HG02973 (cell line): Measurements from ENCODE around the gene NINL.

Experiments used
- ATAC-seq: cut with Tn5 transposase; IDR thresholded peaks from one replicate; pipeline ENCODE4 v1.9.1; 2021; ENCODE audit warnings: moderate library complexity; ENCODE audit not compliant: unreplicated experiment

The NINL gene

GRCh38 chr20:25444556-25444955 is 140.8 kb downstream of the NINL start:
- no peak for ATAC-seq

GRCh38 chr20:25439328-25439727 is 146.0 kb downstream of the NINL start:
- no peak for ATAC-seq

GRCh38 chr20:25437153-25437581 is 148.2 kb downstream of the NINL start:
- no peak for ATAC-seq

GRCh38 chr20:25424536-25424935 is 160.8 kb downstream of the NINL start:
- no peak for ATAC-seq

GRCh38 chr20:25422032-25422431 is 163.3 kb downstream of the NINL start:
- ATAC-seq: no peak

- no peak for ATAC-seq
These were observed 164.2 kb downstream of the NINL start for GRCh38 chr20:25421102-25421501.

- no peak for ATAC-seq
These were observed 166.6 kb downstream of the NINL start for GRCh38 chr20:25418776-25419175.

- no peak for ATAC-seq
These were observed 176.4 kb downstream of the NINL start for GRCh38 chr20:25408890-25409289.

GRCh38 chr20:25408170-25408547 is 177.2 kb downstream of the NINL start:
- no peak for ATAC-seq

GRCh38 chr20:25407311-25408169 is 177.8 kb downstream of the NINL start, which contains the start of gene GINS1:
Gene GINS1, plus strand, starts transcription at chr20:25407673. Its CDS starts 148 bp downstream, at chr20:25407821.
- peak; percentile 80 for ATAC-seq
